ENCODE measurements around the gene TFEB. TPM values are rescaled to one million over a fixed set of nuclear protein-coding genes. Genes with fewer than 3 reads are reported as not detected.

Gene TFEB
- total and polyA plus RNA-seq, 7 donors, result 16.1 to 65.2 (median 40.9) TPM

DNA sequence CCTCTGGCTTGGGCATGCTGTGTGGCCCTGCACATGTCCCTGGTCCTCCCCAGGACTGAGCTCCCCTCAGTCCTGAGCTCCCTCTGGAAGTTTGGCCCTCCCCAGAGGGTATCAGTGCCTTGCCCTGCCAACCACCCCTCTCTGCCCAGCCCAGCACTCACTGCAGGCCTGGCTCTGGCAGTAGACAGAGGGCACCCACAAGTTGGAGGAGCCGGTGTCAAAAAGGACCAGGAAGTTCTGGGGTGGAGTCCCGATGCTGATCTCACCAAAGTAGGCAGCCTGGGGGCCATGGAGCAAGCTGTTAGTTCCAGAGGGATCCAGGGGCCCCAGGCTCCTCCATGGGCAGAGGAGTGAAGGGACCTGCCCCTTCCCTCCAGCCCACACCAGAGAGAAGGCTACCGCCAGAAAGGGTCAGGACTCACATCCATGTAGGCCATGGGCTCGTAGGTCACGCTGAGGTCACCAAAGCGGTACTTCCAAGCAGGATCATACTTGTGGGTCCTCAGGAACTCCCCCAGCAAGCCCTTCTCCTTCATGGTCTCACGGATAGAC, 8.9 kb upstream of the TFEB start:
- intact Hi-C loops (cut with DNase I), result loop anchor here in 1 of 2 donors (10.0 kb wide), 1 partner anchor 1630 kb away; no protein-coding TSS in a partner anchor
- 81 to 88% (median 84%) methylated on average over 7 of the region's 7 CpGs for WGBS, 3 donors
- Histone ChIP-seq H3K4me1 (no peaks in the 10 kb centered on the region), H3K27me3 (ENCODE audit: insufficient read depth in 3 of 3, low read length in 2 of 3) (no peaks in the 10 kb centered on the region), H3K4me3 (no peak overlapping the region), H3K36me3 (ENCODE audit: insufficient read depth in 1 of 2, low read depth in 1 of 2) (no peaks in the 10 kb centered on the region), H3K9me3 (no peaks in the 10 kb centered on the region), H3K27ac (no peak overlapping the region)
- ATAC-seq (no peak), DNase-seq (peak in 1 of 2 donors; percentile 31)
- TF ChIP-seq, protein P1, sequence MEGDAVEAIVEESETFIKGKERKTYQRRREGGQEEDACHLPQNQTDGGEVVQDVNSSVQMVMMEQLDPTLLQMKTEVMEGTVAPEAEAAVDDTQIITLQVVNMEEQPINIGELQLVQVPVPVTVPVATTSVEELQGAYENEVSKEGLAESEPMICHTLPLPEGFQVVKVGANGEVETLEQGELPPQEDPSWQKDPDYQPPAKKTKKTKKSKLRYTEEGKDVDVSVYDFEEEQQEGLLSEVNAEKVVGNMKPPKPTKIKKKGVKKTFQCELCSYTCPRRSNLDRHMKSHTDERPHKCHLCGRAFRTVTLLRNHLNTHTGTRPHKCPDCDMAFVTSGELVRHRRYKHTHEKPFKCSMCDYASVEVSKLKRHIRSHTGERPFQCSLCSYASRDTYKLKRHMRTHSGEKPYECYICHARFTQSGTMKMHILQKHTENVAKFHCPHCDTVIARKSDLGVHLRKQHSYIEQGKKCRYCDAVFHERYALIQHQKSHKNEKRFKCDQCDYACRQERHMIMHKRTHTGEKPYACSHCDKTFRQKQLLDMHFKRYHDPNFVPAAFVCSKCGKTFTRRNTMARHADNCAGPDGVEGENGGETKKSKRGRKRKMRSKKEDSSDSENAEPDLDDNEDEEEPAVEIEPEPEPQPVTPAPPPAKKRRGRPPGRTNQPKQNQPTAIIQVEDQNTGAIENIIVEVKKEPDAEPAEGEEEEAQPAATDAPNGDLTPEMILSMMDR (IDR thresholded peaks at IDR 0.05), result no peak

DNA sequence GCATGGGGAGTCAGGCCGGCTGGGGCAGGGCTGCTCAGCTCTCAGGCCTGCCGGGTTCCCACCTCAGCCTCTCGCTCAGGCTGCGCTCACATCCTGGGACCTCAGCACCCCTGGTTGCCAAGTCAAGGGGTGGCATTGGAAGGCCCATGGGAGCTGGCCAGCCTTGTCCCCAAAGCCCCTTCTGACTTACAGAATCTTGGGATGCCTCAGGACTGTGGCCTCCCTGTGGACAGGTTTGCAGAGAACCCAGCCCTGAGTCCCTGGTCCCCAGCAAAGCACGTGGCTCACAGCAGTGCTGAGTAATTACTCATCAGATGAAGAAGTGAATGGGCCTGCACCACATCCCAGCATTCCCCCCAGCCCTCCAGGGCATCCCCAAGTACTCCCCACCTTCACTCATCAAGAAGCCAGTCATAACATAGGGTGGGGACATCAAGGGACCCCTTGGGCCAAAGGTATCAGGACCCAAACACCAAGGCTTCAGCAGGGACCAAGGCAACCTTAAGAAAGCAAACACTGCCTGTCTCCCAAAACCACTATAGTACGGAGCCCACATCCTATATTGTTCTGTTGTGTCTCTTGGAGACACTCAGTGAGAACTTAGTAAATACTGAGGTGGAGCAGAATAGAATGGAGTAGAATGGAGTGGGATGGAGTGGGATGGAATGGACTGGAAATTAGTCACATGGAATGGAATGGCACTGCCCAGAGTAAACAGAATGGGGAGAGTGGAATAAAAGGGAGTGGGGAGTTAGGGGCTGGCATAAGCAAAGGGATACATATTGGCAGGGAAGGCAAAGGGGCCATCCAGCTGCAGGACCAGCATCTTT, 8.2 kb upstream of the TFEB start:
- Histone ChIP-seq H3K4me3 (no peak overlapping the region), H3K9me3 (no peaks in the 10 kb centered on the region), H3K4me1 (no peaks in the 10 kb centered on the region), H3K36me3 (ENCODE audit: insufficient read depth in 1 of 2, low read depth in 1 of 2) (no peaks in the 10 kb centered on the region), H3K27me3 (ENCODE audit: insufficient read depth in 3 of 3, low read length in 2 of 3) (no peaks in the 10 kb centered on the region), H3K27ac (no peak overlapping the region)
- WGBS, 3 donors, result 89 to 95% (median 89%) methylated on average over 5 to 6 of the region's 6 CpGs
- peak in 1 of 4 donors; percentile 13 for ATAC-seq
- peak in 1 of 2 donors; percentile 26 for DNase-seq
- TF ChIP-seq, protein P1 (IDR thresholded peaks at IDR 0.05), result no peak
- intact Hi-C loops (cut with DNase I), result loop anchor here in 1 of 2 donors (10.0 kb wide), 1 partner anchor 1629 kb away; no protein-coding TSS in a partner anchor

- Histone ChIP-seq H3K4me3 (no peak overlapping the region), H3K9me3 (no peaks in the 10 kb centered on the region), H3K27ac (no peak overlapping the region), H3K27me3 (ENCODE audit: insufficient read depth in 3 of 3, low read length in 2 of 3) (no peaks in the 10 kb centered on the region), H3K4me1 (no peaks in the 10 kb centered on the region), H3K36me3 (ENCODE audit: insufficient read depth in 1 of 2, low read depth in 1 of 2) (no peaks in the 10 kb centered on the region)
- TF ChIP-seq, protein P1 (IDR thresholded peaks at IDR 0.05), result no peak
- DNase-seq (peak in 1 of 2 donors; percentile 16), ATAC-seq (peak in 1 of 4 donors; percentile 17)
- intact Hi-C loops (cut with DNase I), result loop anchor here in 1 of 2 donors (10.0 kb wide), 1 partner anchor 1627 kb away; no protein-coding TSS in a partner anchor
- 76 to 79% (median 76%) methylated on average over 20 of the region's 20 CpGs for WGBS, 3 donors
Measured at GRCh38 chr6:41741625-41742490, 6.5 kb upstream of the TFEB start.

- intact Hi-C loops (cut with DNase I), result loop anchor here in 1 of 2 donors (10.0 kb wide), 1 partner anchor 1626 kb away; no protein-coding TSS in a partner anchor
- ATAC-seq, result no peak
- peak in 1 of 2 donors; percentile 50 for DNase-seq
Measured at GRCh38 chr6:41740366-41741162, 5.2 kb upstream of the TFEB start.

More at GRCh38 chr6:41740366-41741162, 5.2 kb upstream of the TFEB start:
- peaks cover 3% of the 10 kb centered on the region for H3K4me1 ChIP-seq
- WGBS, 3 donors, result 81 to 85% (median 82%) methylated on average over 13 of the region's 13 CpGs
- H3K27me3 ChIP-seq (ENCODE audit: insufficient read depth in 3 of 3, low read length in 2 of 3), result no peaks in the 10 kb centered on the region
- no peaks in the 10 kb centered on the region for H3K36me3 ChIP-seq (ENCODE audit: insufficient read depth in 1 of 2, low read depth in 1 of 2)
- TF ChIP-seq, protein P1 (IDR thresholded peaks at IDR 0.05), result no peak
- H3K4me3 ChIP-seq, result no peak overlapping the region
- no peaks in the 10 kb centered on the region for H3K9me3 ChIP-seq
- no peak overlapping the region for H3K27ac ChIP-seq

Measured in psoas muscle (tissue), 8 donors.